ENCODE data around the gene LRRIQ3.

DNA sequence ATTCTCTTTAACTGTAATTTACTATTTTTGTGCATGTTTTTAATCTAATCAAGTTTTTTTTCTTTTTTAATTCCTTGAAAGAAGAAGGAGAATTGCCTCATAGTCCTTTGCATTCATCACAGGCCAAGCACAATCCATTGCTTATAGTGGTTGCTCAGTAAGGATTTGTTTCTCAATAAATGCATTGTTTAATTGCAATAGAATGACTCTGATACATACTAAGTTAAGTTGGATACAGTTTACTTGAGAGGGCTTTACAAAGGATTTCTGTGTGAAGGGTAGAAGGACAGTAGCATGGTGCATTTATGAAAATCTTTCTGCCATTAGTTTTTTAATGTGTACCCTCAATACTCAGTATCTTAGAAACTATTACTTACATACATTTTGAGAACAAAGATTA is 186.2 kb downstream of the LRRIQ3 start:
- no peak for TF ChIP-seq POLR2A (IDR thresholded peaks at IDR 0.05)
- TF ChIP-seq, protein P1, sequence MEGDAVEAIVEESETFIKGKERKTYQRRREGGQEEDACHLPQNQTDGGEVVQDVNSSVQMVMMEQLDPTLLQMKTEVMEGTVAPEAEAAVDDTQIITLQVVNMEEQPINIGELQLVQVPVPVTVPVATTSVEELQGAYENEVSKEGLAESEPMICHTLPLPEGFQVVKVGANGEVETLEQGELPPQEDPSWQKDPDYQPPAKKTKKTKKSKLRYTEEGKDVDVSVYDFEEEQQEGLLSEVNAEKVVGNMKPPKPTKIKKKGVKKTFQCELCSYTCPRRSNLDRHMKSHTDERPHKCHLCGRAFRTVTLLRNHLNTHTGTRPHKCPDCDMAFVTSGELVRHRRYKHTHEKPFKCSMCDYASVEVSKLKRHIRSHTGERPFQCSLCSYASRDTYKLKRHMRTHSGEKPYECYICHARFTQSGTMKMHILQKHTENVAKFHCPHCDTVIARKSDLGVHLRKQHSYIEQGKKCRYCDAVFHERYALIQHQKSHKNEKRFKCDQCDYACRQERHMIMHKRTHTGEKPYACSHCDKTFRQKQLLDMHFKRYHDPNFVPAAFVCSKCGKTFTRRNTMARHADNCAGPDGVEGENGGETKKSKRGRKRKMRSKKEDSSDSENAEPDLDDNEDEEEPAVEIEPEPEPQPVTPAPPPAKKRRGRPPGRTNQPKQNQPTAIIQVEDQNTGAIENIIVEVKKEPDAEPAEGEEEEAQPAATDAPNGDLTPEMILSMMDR (IDR thresholded peaks at IDR 0.05): no peak
